T-helper 1 cell treated with Interleukin-12 subunit alpha and Interleukin-12 subunit beta and Interleukin-4 antibody, amounts not matched to agents 30 μg/mL and 1 μg/mL, for 36 hours (primary cell): ENCODE measurements around the gene AIFM3.
"Not testable (repeated sequence)": the region's sequence is repeated elsewhere in the genome, so short reads cannot be mapped to it uniquely, and the experiment has no call there.

ENCODE experiments used
- H3K27ac Mint-ChIP-seq: one replicate; pipeline ENCODE4 v1.8.0; 2021; ENCODE audit warnings: mild to moderate bottlenecking, mixed read lengths
- H3K27me3 Mint-ChIP-seq: one replicate; pipeline ENCODE4 v1.8.0; 2021; ENCODE audit warnings: low read depth, mixed read lengths
- H3K36me3 Mint-ChIP-seq: one replicate; pipeline ENCODE4 v1.8.0; 2021; ENCODE audit warnings: low read depth, mixed read lengths
- H3K4me1 Mint-ChIP-seq: one replicate; pipeline ENCODE4 v1.8.0; 2021; ENCODE audit warnings: low read depth, mixed read lengths
- H3K4me3 Mint-ChIP-seq: one replicate; pipeline ENCODE4 v1.8.0; 2021; ENCODE audit warnings: mild to moderate bottlenecking, moderate library complexity, mixed read lengths
- H3K9me3 Mint-ChIP-seq: one replicate; pipeline ENCODE4 v1.8.0; 2021; ENCODE audit warnings: mixed read lengths

Gene AIFM3

DNA sequence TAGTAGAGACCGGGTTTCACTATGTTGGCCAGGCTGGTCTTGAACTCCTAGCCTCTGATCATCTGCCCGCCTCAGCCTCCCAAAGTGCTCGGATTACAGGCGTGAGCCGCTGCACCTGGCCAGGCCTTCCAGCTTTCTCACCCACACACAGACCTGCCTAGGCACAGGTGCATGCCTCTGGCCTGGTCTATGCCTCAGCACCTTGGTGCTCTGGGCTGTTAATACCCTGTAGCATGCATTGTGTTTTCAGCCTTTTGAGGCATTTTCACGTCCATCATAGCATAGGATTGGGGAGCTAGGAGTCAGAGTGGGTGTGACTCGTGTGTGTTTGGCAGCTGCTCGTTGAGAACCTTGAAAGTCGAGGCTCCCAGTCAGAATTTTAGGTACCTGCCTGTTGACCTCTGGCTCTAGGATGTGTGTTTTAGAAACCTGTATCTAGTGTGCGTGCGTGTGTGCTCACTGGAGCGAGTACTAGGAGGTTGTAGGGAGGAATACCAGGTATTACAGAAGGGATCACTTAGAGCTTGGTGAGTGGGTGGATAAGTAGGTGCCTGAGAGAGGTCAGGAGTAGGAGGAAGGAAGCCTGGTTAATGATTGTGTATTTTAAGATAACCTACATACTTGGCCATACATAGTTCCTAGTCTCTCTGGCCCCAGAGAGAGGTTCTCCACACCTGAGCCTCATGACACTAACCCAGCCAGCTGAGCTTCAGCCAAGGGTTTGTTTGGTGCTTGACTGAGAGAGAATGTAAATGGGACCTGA lies 29.8 kb upstream of the AIFM3 start:
- Mint-ChIP-seq H3K9me3 (no peaks in the 10 kb centered on the region), H3K4me1 (peaks cover 30% of the 10 kb centered on the region), H3K27me3 (no peaks in the 10 kb centered on the region), H3K4me3 (no peak overlapping the region), H3K36me3 (peaks cover 25% of the 10 kb centered on the region), H3K27ac (no peak overlapping the region)

DNA sequence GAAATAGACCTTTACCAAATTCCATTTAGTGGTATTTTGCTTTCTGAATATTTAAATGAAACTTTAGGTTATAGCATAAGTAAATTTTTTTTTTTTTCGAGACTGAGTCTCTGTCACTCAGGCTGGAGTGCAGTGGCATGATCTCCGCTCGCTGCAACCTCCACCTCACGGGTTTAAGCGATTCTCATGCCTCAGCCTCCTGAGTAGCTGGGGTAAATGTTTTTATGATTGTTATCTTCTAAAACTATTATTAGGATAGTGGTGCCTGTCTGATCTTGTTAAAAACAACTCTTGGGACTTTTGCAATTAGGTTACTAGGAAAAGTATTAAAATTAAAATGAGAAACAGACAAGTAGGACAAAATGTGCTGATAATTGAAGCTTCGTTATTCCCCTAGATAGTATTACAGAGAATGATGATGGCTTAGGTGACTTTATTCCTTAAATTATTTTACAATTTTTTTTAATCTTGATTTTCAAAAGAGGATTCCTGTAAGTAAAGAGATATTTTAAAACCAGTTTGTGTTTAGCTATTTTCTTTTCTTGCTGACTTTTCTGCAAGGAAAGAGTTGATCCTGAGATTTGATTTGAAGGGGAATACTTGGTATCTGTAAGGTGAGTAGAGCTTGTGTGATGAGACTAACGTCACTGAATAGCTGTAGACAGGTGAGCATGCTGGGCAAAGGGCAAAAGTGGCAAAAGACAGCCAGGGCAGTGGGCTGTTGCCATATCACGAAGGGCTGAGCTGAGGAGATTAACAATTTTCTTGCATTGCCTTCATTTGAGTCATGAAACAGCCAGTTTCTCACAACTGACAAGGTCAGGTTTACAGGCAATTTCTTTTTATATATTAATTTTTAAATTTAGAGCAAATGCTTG lies 29.0 kb upstream of the AIFM3 start:
- peaks cover 25% of the 10 kb centered on the region for H3K36me3 Mint-ChIP-seq
- no peaks in the 10 kb centered on the region for H3K27me3 Mint-ChIP-seq
- H3K4me1 Mint-ChIP-seq, result peaks cover 31% of the 10 kb centered on the region
- H3K9me3 Mint-ChIP-seq, result no peaks in the 10 kb centered on the region
- H3K27ac Mint-ChIP-seq, result no peak overlapping the region
- no peak overlapping the region for H3K4me3 Mint-ChIP-seq

DNA sequence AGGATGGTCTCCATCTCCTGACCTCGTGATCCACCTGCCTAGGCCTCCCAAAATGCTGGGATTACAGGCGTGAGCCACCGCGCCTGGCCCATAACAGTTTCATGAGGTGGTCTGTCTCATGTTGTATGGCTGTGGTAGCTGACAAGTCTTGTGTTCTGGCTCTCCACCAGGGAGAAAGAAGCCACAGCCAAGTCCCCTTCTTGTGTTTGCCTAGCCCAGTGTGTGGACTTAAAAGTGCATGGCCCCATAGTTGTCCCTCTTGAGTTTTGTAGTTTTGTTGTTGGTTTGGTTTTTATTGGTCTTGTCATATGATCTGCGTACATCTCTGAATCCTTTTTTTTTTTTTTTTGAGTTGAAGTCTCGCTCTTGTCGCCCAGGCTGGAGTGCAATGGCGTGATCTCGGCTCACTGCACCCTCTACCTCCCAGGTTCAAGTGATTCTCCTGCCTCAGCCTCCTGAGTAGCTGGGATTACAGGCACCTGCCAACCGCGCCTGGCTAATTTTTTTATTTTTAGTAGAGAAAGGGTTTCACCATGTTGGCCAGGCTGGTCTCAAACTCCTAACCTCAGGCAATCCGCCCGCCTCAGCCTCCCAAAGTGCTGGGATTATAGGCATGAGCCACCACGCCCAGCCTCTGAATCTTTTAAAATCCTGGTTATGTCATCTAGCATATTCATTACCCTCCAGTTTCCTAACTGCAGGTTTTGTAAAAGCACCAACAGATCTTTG lies 27.4 kb upstream of the AIFM3 start:
- H3K36me3 Mint-ChIP-seq, result peaks cover 21% of the 10 kb centered on the region
- H3K27me3 Mint-ChIP-seq, H3K9me3 Mint-ChIP-seq, H3K4me3 Mint-ChIP-seq, H3K27ac Mint-ChIP-seq: not testable (repeated sequence)
- peaks cover 33% of the 10 kb centered on the region for H3K4me1 Mint-ChIP-seq

DNA sequence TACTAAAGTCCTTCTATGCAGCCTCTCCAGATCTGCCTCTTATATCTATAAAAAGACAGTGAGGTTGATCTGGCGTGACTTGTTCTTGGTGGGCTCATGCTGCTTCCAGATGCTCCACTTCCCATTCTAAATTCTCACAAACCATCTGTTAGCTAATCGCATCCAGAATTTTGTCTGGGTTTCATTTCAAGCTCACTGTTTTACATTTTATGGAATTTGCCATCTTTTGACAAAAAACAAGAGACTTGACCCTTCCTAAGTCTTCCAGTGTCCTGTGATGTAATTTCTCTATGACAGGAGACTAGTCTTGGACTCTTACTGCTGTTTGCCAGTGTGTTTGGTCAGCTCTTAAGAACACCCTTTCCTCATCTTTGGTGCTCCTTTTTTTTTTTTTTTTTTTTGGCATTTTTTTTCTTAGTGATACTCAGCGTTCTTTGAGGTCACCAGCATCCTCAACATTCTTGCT lies 26.8 kb upstream of the AIFM3 start:
- no peak overlapping the region for H3K27ac Mint-ChIP-seq
- no peak overlapping the region for H3K4me3 Mint-ChIP-seq
- H3K36me3 Mint-ChIP-seq, result peaks cover 21% of the 10 kb centered on the region

DNA sequence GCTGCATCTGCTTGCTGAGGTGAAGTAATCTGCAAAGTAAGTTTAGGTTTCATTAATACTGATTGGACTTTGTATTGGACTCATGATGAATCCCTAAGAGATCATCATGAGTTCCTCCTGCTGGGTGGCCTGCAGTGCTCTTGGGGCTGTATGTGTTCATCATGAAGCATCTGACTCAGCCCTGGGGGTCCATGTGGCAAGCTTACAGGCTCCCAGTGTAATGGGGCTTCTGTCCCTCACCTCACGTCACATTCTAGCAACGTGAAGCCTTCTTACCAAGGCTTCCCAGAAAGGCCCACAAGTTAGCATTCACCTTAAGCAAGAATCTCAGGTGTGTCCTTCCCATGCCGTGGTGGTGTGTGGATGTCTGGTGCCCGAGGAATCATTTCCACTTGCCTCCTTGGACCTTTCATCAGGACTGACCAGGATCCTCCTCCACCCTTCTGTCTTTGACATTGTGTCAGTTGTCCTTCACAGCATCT lies 26.1 kb upstream of the AIFM3 start:
- H3K9me3 Mint-ChIP-seq, result no peaks in the 10 kb centered on the region
- no peak overlapping the region for H3K27ac Mint-ChIP-seq
- no peaks in the 10 kb centered on the region for H3K27me3 Mint-ChIP-seq
- peaks cover 36% of the 10 kb centered on the region for H3K4me1 Mint-ChIP-seq
- H3K4me3 Mint-ChIP-seq, result no peak overlapping the region
- H3K36me3 Mint-ChIP-seq, result peaks cover 21% of the 10 kb centered on the region

More for the DNA sequence above, 26.8 kb upstream of the AIFM3 start:
- H3K4me1 Mint-ChIP-seq, result peaks cover 34% of the 10 kb centered on the region
- H3K27me3 Mint-ChIP-seq, result no peaks in the 10 kb centered on the region
- H3K9me3 Mint-ChIP-seq, result no peaks in the 10 kb centered on the region

DNA sequence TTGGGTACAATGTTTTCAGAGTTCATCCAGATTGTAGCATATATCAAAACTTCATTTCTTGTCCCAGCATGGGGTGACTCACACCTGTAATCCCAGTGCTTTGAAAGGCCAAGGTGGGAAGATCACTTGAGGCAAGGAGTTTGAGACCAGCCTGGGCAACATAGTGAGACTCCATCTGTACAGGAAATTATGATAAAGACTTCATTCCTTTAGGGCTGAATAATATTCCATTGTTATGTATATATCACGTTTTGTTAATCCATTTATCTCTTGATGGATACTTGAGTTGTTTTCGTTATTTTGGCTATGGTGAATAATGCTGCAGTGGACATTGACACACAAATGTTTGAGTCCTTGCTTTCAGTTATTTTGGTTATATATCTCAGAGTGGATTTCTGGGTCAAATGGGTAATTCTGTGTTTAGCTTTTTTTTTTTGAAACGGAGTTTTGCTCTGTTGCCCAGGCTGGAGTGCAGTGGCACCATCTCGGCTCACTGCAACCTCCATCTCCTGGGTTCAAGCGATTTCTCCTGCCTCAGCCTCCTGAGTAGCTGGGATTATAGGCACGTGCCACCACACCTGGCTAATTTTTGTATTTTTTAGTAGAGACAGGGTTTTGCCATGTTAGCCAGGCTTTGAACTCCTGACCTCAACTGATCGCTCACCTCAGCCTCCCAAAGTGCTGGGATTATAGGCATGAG lies 24.7 kb upstream of the AIFM3 start:
- H3K27me3 Mint-ChIP-seq, H3K4me3 Mint-ChIP-seq, H3K27ac Mint-ChIP-seq, H3K9me3 Mint-ChIP-seq: not testable (repeated sequence)
- H3K36me3 Mint-ChIP-seq, result peaks cover 16% of the 10 kb centered on the region
- H3K4me1 Mint-ChIP-seq, result peaks cover 40% of the 10 kb centered on the region

DNA sequence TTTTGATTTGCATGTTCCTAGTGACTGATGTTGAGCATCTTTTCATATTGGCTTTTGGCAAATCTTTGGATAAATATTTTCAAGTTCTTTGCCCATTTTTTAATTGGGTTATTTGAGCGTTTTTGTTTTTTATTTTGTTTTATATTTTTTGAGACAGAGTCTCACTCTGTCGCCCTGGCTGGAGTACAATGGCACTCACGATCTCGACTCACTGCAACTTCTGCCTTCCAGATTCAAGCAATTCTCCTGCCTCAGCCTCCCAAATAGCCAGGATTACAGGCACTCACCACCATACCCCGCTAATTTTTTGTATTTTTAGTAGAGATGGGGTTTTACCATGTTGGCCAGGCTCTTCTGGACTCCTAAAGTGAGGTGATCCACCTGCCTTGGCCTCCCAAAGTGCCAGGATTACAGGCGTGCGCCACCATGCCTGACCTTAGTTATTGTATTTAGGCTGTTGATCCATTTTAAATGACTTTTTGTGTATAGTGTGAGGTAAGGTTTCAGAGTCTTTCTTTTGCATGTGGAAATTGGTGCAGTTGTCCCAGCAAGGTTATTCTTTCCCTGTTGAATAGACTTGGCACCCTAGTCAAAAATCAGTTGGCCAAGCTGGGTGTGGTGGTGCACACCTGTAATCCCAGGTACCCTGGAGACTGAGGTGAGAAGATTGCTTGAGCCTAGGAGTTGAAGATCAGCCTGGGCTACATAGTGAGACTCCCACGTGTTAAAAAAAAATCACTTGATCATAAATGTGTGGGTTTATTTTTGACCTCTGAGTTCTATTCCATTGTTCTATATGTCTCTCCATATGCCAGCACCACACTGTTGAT lies 23.7 kb upstream of the AIFM3 start:
- peaks cover 16% of the 10 kb centered on the region for H3K36me3 Mint-ChIP-seq
- H3K4me1 Mint-ChIP-seq, result peaks cover 43% of the 10 kb centered on the region
- no peaks in the 10 kb centered on the region for H3K27me3 Mint-ChIP-seq
- H3K4me3 Mint-ChIP-seq, result no peak overlapping the region
- no peak overlapping the region for H3K27ac Mint-ChIP-seq
- H3K9me3 Mint-ChIP-seq, result no peaks in the 10 kb centered on the region

DNA sequence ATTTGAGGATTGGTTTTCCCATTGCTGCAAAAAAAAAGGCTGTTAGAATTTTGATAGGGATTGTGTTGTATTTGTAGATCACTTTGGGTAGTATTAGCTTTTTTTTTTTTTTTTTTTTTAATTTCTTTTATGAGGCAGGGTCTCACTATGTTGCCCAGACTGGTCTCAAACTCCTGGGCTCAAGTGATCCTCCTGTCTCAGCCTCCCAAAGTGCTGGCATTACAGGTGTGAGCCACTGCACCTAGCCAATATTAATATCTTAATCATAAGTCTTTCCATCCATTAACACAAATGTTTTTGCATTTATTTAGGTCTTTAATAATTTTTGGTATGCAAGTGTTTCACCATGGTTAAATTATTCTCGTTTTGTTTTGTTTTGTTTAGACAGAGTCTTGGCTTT lies 23.0 kb upstream of the AIFM3 start:
- Mint-ChIP-seq H3K27ac (no peak overlapping the region), H3K9me3 (no peaks in the 10 kb centered on the region), H3K27me3 (no peaks in the 10 kb centered on the region), H3K4me3 (no peak overlapping the region), H3K4me1 (peaks cover 41% of the 10 kb centered on the region), H3K36me3 (peaks cover 14% of the 10 kb centered on the region)

DNA sequence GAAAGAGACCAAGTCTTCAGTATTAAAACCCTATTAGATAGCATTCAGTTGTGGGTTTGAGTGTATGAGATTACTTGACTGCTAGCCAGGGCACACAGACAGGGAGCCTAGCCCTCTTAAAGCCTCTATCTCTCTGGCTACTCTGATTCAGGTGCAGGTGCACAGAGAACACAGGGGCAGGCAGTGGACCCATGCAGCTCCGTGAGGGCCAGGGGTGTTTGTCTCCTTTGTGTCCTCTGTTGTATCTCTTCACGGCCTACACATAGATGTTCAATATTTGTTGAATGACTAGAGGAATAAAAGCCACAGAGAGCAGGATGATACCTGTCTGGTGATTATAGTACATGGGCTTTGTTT lies 21.5 kb upstream of the AIFM3 start:
- Mint-ChIP-seq H3K36me3 (peaks cover 18% of the 10 kb centered on the region), H3K27me3 (no peaks in the 10 kb centered on the region), H3K9me3 (no peaks in the 10 kb centered on the region), H3K4me1 (peaks cover 47% of the 10 kb centered on the region), H3K4me3 (no peak overlapping the region), H3K27ac (no peak overlapping the region)

DNA sequence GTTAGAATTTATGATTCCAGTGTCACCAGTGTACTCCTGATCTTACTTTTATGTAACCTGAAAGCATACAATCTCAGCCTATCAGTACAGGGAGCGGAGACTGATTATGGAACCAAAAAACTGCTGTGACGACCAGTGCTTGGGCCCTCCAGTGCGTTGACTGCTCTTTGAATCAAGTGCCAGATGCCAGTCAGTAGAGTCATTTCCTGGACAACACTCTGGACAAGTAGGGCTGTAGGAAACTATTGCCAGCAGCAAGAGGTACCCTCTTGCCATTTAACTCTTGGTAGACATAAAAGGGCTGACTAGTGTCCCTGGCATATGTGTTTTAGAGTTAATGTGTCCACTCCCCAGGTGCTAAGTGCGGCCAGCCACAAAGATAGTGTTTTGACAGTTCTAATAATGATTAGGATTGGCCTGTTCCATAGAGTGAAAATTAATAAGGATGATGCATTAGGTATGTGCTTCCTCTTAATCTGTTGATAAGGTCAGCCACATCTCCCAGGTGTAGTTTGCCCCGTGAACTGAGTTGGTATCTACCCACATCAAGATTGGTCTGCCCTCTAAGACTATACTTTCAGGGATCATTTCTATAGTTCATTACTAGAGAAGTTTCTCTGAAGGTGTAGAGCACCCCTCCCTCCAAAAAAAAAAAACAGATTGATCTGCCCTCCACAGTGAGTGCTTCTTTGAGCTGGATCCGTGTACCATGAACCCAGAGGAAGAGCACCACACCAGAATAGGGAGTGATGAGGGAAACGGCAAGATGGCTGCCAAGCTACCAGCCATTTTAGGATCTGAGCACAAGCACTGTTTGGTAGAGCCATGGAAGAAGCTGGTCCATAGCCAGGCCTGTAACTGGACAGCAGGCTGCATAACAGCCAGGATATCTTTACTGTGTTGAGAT lies 20.7 kb upstream of the AIFM3 start:
- Mint-ChIP-seq H3K27me3 (no peaks in the 10 kb centered on the region), H3K36me3 (peaks cover 16% of the 10 kb centered on the region), H3K4me1 (peaks cover 40% of the 10 kb centered on the region), H3K4me3 (no peak overlapping the region), H3K9me3 (no peaks in the 10 kb centered on the region), H3K27ac (no peak overlapping the region)

DNA sequence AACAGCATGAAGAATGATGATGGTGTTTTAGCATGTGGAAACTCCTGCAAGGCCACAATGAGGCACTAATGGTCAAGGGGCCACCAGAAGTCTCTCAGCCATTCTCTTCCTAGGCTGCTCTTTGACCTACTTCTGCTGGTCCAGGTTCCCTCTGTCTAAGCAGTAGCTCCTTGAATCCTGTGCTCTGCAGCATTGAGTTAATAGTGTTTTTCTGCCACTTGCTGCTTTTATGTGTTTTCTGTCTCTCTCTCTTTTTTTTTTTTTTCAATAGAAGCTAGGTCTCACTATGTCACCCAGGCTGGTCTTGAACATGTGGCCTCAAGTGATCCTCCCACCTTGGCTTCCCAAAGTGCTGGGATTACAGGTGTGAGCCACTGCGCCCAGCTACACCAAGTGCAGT lies 20.1 kb upstream of the AIFM3 start:
- Mint-ChIP-seq H3K4me1 (peaks cover 37% of the 10 kb centered on the region), H3K9me3 (no peaks in the 10 kb centered on the region), H3K36me3 (peaks cover 16% of the 10 kb centered on the region), H3K4me3 (no peak overlapping the region), H3K27ac (no peak overlapping the region), H3K27me3 (no peaks in the 10 kb centered on the region)

DNA sequence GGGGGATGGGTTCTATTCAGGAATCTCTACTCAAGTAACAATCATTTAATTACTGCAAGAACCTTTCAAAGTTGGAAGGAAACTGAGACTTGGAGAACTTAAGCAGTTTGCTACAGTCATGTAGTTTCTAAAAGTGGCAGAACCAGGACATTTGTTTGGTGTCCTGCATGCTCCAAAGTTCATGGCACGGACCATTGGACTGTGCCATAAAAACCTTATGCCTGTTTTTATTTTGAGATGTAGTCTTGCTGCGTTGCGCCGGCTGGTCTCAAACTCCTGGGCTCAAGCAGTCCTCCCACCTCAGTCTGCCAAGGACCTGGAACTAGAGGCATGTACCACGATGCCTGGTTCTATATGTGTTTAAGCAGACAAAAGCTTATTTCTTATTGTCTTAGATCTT lies 18.6 kb upstream of the AIFM3 start:
- H3K36me3 Mint-ChIP-seq, result peaks cover 21% of the 10 kb centered on the region

DNA sequence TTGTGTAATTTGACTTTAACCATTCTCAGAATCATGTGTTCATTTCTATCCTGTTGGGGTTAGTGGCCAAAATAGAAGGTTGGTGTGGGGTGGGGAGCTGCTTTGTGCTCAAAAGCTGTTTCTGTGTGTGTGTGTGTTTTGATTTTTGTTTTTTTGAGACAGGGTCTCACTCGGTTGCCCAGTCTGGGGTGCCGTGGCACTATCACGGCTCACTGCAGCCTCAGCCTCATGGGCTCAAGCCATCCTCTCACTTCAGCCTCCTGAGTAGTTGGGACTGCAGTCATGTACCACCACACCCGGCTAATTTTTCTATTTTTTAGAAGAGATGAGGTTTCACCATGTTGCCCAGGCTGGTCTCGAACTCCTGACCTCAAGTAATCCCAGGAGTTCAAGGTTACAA lies 18.1 kb upstream of the AIFM3 start:
- H3K36me3 Mint-ChIP-seq, result peaks cover 23% of the 10 kb centered on the region
- no peaks in the 10 kb centered on the region for H3K9me3 Mint-ChIP-seq
- H3K27ac Mint-ChIP-seq, result no peak overlapping the region
- no peaks in the 10 kb centered on the region for H3K27me3 Mint-ChIP-seq
- H3K4me1 Mint-ChIP-seq, result peaks cover 31% of the 10 kb centered on the region
- no peak overlapping the region for H3K4me3 Mint-ChIP-seq

More for the DNA sequence above, 18.6 kb upstream of the AIFM3 start:
- H3K4me3 Mint-ChIP-seq, result no peak overlapping the region
- no peaks in the 10 kb centered on the region for H3K27me3 Mint-ChIP-seq
- H3K4me1 Mint-ChIP-seq, result peaks cover 32% of the 10 kb centered on the region
- H3K9me3 Mint-ChIP-seq, result no peaks in the 10 kb centered on the region
- H3K27ac Mint-ChIP-seq, result no peak overlapping the region
